RWPE1 (cell line): ENCODE results near the gene SYNDIG1.

ENCODE experiments used
- CTCF ChIA-PET: fragments of 350-600 bp; sonication (Branson Sonifier 250); formaldehyde crosslinking; extraction: SDS; loops from one replicate; lab custom pipeline; 2021; lab: Yijun Ruan, JAX
- POLR2A ChIA-PET: fragments of 400-600 bp; formaldehyde crosslinking; extraction: SDS; loops from one replicate; lab custom pipeline; 2020; ENCODE audit warnings: antibody characterized with exemption; ENCODE audit not compliant: low non-redundant PET; lab: Yijun Ruan, JAX
- DNase-seq: peaks from one replicate; pipeline ENCODE4 v3.0.0; 2012; ENCODE audit warnings: low spot score
- H3K27ac ChIP-seq: fragments of 450-650 bp; 2 replicates; pipeline ENCODE4 v1.5.1; 2017
- CTCF ChIP-seq: fragments of 450-650 bp; conservative IDR thresholded peaks from 2 replicates; pipeline ENCODE4 v1.5.1; 2017; ENCODE audit warnings: low read depth, mild to moderate bottlenecking

Gene SYNDIG1

GRCh38 chr20:24437196-24438082 lies 32.0 kb upstream of the SYNDIG1 start:
- TF ChIP-seq CTCF: no peak
- no peak for DNase-seq
- CTCF ChIA-PET: interaction anchor here (0.6 kb wide), 1 partner anchor 344 kb away, joined by 3 read pairs; no protein-coding TSS in a partner anchor
- no peak overlapping the region for H3K27ac ChIP-seq
- POLR2A ChIA-PET: no interaction called here

- no peak overlapping the region for H3K27ac ChIP-seq
- DNase-seq: no peak
- ChIA-PET POLR2A (no interaction called here), CTCF (no interaction called here)
- no peak for TF ChIP-seq CTCF
These were observed 31.1 kb upstream of the SYNDIG1 start for GRCh38 chr20:24438331-24438730.

GRCh38 chr20:24439737-24440387 lies 29.6 kb upstream of the SYNDIG1 start:
- ChIA-PET POLR2A (no interaction called here), CTCF (no interaction called here)
- H3K27ac ChIP-seq: no peak overlapping the region
- no peak for TF ChIP-seq CTCF
- DNase-seq: no peak

- POLR2A ChIA-PET: no interaction called here
These were observed 27.8 kb upstream of the SYNDIG1 start for GRCh38 chr20:24441661-24442060.

GRCh38 chr20:24442909-24443308 lies 26.5 kb upstream of the SYNDIG1 start:
- no peak for TF ChIP-seq CTCF
- CTCF ChIA-PET: no interaction called here
- POLR2A ChIA-PET: no interaction called here
- no peak for DNase-seq
- H3K27ac ChIP-seq: no peak overlapping the region

More at GRCh38 chr20:24441661-24442060, 27.8 kb upstream of the SYNDIG1 start:
- H3K27ac ChIP-seq: no peak overlapping the region
- no peak for TF ChIP-seq CTCF
- DNase-seq: no peak
- CTCF ChIA-PET: no interaction called here

GRCh38 chr20:24443436-24443835 lies 26.0 kb upstream of the SYNDIG1 start:
- no peak for TF ChIP-seq CTCF
- ChIA-PET CTCF (no interaction called here), POLR2A (no interaction called here)
- no peak overlapping the region for H3K27ac ChIP-seq
- DNase-seq: no peak
